GM12892 (cell line): ENCODE measurements around the gene PTPN14.

Source experiments
- POLR2A ChIP-seq: IDR thresholded peaks from 2 replicates; pipeline ENCODE4 v1.6.1; 2011; ENCODE audit warnings: low read depth, low read length, control low read depth
- POLR2AphosphoS5 ChIP-seq: IDR thresholded peaks from 2 replicates; pipeline ENCODE4 v1.6.1; 2011; ENCODE audit warnings: low read depth, low read length, control low read depth
- TAF1 ChIP-seq: IDR thresholded peaks from 2 replicates; pipeline ENCODE4 v1.6.1; 2011; ENCODE audit warnings: low read depth, mild to moderate bottlenecking, control low read depth, low read length, borderline replicate concordance

DNA sequence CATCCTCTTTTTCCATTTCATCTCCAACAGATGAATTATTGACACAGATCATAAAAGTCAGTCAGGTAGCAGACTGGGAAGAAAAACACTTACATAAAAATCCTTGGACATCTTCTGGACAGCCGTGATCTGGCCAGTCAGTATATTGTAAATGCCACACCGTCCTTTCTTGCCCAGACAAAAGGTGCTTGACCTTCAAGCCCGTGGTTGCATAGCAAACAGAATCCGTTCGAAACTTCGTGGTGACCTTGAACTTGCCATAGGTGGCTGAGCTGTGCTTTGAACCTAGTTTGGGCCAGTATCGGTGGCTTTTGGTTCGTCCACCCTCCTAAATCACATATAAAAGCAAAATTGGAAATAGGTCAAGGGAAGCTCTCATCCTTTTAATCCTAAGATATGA, 182.0 kb downstream of the PTPN14 start:
- TF ChIP-seq POLR2AphosphoS5: no peak
- no peak for TF ChIP-seq POLR2A
- no peak for TF ChIP-seq TAF1
